IMR-90 (cell line): Measurements from ENCODE around the gene CSNK2A1. TPM values are rescaled to one million over a fixed set of nuclear protein-coding genes. Genes with fewer than 3 reads are reported as not detected.

Experiments used
- ATAC-seq: fragments of 200-7000 bp; cut with Tn5 transposase; 2 replicates; pipeline ENCODE4 v1.9.1; 2020; ENCODE audit warnings: low read depth, mild to moderate bottlenecking, moderate library complexity
- BruUV-seq: library from RNA; stranded (reverse); fragments of 400-500 nt; replicated peaks from 2 replicates; lab custom pipeline; 2021; lab: Mats Ljungman, UMichigan
- CTCF ChIA-PET: fragments of 300-600 bp; formaldehyde crosslinking; extraction: SDS; loops from one replicate; lab custom pipeline; 2021; ENCODE audit warnings: antibody characterized with exemption; lab: Yijun Ruan, JAX
- POLR2A ChIA-PET: fragments of 300-600 bp; sonication (Branson Sonifier 250); formaldehyde crosslinking; loops from one replicate; lab custom pipeline; 2022; ENCODE audit warnings: antibody characterized with exemption; ENCODE audit not compliant: unreplicated experiment; lab: Charles Lee
- DNase-seq: peaks from one replicate; pipeline ENCODE4 v3.0.0; 2013
- H2AFZ ChIP-seq: replicated peaks from 2 replicates; pipeline ENCODE3; 2013; ENCODE audit warnings: low read length, mild to moderate bottlenecking; ENCODE audit not compliant: poor library complexity
- H2AK5ac ChIP-seq: 2 replicates; pipeline ENCODE4 v1.6.1; 2013; ENCODE audit warnings: low read depth, low read length, inconsistent platforms
- H2AK9ac ChIP-seq: replicated peaks from 2 replicates; pipeline ENCODE3; 2013; ENCODE audit warnings: mild to moderate bottlenecking, low read depth, low read length, moderate library complexity; ENCODE audit not compliant: poor library complexity
- H2BK120ac ChIP-seq: 2 replicates; pipeline ENCODE4 v1.6.1; 2013; ENCODE audit warnings: low read depth, low read length, inconsistent platforms
- H2BK15ac ChIP-seq: 3 replicates; pipeline ENCODE4 v1.6.1; 2013; ENCODE audit warnings: low read depth, low read length, inconsistent platforms
- H2BK20ac ChIP-seq: 2 replicates; pipeline ENCODE4 v1.6.1; 2013; ENCODE audit warnings: low read depth, mild to moderate bottlenecking, inconsistent platforms, low read length, moderate library complexity
- H2BK5ac ChIP-seq: 2 replicates; pipeline ENCODE4 v1.6.1; 2013; ENCODE audit warnings: mild to moderate bottlenecking, low read depth, low read length, inconsistent platforms; ENCODE audit not compliant: poor library complexity, severe bottlenecking
- H3K14ac ChIP-seq: replicated peaks from 2 replicates; pipeline ENCODE4 v1.6.1; 2013; ENCODE audit warnings: low read depth, low read length, inconsistent platforms
- H3K18ac ChIP-seq: 2 replicates; pipeline ENCODE4 v1.6.1; 2013; ENCODE audit warnings: low read depth, low read length, control low read depth
- H3K23ac ChIP-seq: 2 replicates; pipeline ENCODE4 v1.6.1; 2013; ENCODE audit warnings: low read depth, low read length, inconsistent platforms
- H3K27ac ChIP-seq: 2 replicates; pipeline ENCODE4 v1.5.1; 2013; ENCODE audit warnings: mild to moderate bottlenecking, control low read depth, low read length; ENCODE audit not compliant: insufficient read depth
- H3K27me3 ChIP-seq: 2 replicates; pipeline ENCODE4 v1.6.1; 2013; ENCODE audit warnings: low read length; ENCODE audit not compliant: control insufficient read depth, insufficient read depth
- H3K36me3 ChIP-seq: 2 replicates; pipeline ENCODE4 v1.6.1; 2013; ENCODE audit warnings: low read length, mixed read lengths; ENCODE audit not compliant: control insufficient read depth, insufficient read depth
- H3K4ac ChIP-seq: 2 replicates; pipeline ENCODE4 v1.6.1; 2013; ENCODE audit warnings: low read depth, low read length, inconsistent platforms
- H3K4me1 ChIP-seq: 2 replicates; pipeline ENCODE4 v1.6.1; 2013; ENCODE audit warnings: low read length, mixed read lengths; ENCODE audit not compliant: control insufficient read depth, insufficient read depth
- H3K4me2 ChIP-seq: 2 replicates; pipeline ENCODE4 v1.6.1; 2013; ENCODE audit warnings: low read depth, mild to moderate bottlenecking, control low read depth, low read length, moderate library complexity
- H3K4me3 ChIP-seq: 2 replicates; pipeline ENCODE4 v1.5.1; 2013; ENCODE audit warnings: low read depth, mild to moderate bottlenecking, control low read depth, low read length, moderate library complexity; ENCODE audit not compliant: insufficient read depth
- H3K56ac ChIP-seq: 2 replicates; pipeline ENCODE4 v1.6.1; 2013; ENCODE audit warnings: low read length, inconsistent platforms; ENCODE audit not compliant: insufficient read depth; ENCODE audit errors: extremely low read depth
- H3K79me1 ChIP-seq, 2 experiments: 2 replicates each; pipeline ENCODE4 v1.6.1; 2013; ENCODE audit warnings: low read length in 2 of 2, inconsistent platforms in 1 of 2, low read depth in 1 of 2
- H3K9ac ChIP-seq: 2 replicates; pipeline ENCODE4 v1.6.1; 2013; ENCODE audit warnings: low read depth, low read length, control low read depth
- H3K9me1 ChIP-seq: 2 replicates; pipeline ENCODE4 v1.6.1; 2013; ENCODE audit warnings: low read length, inconsistent platforms; ENCODE audit not compliant: insufficient read depth
- H3K9me3 ChIP-seq: 2 replicates; pipeline ENCODE4 v1.6.1; 2013; ENCODE audit warnings: low read length; ENCODE audit not compliant: control insufficient read depth, insufficient read depth
- H4K20me1 ChIP-seq: 2 replicates; pipeline ENCODE4 v1.6.1; 2013; ENCODE audit warnings: low read length, inconsistent platforms; ENCODE audit not compliant: insufficient read depth
- H4K5ac ChIP-seq: 2 replicates; pipeline ENCODE4 v1.6.1; 2013; ENCODE audit warnings: mild to moderate bottlenecking, low read depth, low read length, control low read depth
- H4K8ac ChIP-seq, 2 experiments: 2 replicates each; pipeline ENCODE4 v1.6.1; 2013; ENCODE audit warnings: low read depth in 2 of 2, low read length in 2 of 2, control low read depth in 1 of 2, inconsistent platforms in 1 of 2
- H4K91ac ChIP-seq: 2 replicates; pipeline ENCODE4 v1.6.1; 2013; ENCODE audit warnings: low read depth, low read length, inconsistent platforms; ENCODE audit not compliant: insufficient read depth
- BHLHE40 ChIP-seq: fragments of 150-350 bp; IDR thresholded peaks from 2 replicates; pipeline ENCODE4 v1.6.1; 2016; ENCODE audit warnings: mild to moderate bottlenecking, low read depth, low read length
- CEBPB ChIP-seq: IDR thresholded peaks from 2 replicates; pipeline ENCODE4 v1.6.1; 2012; ENCODE audit warnings: low read depth, low read length, improper control_type of control experiment
- CHD1 ChIP-seq: IDR thresholded peaks from 2 replicates; pipeline ENCODE4 v1.6.1; 2012; ENCODE audit warnings: low read depth, low read length, improper control_type of control experiment
- ELK1 ChIP-seq: fragments of 150-350 bp; IDR thresholded peaks from 2 replicates; pipeline ENCODE4 v1.6.1; 2016; ENCODE audit warnings: low read depth, mild to moderate bottlenecking, low read length, moderate library complexity, borderline replicate concordance
- FOS ChIP-seq: fragments of 150-350 bp; IDR thresholded peaks from 2 replicates; pipeline ENCODE4 v1.6.1; 2016; ENCODE audit warnings: low read depth, low read length
- MAZ ChIP-seq: IDR thresholded peaks from 2 replicates; pipeline ENCODE4 v1.6.1; 2012; ENCODE audit warnings: low read depth, mild to moderate bottlenecking, low read length, improper control_type of control experiment, moderate library complexity, borderline replicate concordance
- MXI1 ChIP-seq: IDR thresholded peaks from 2 replicates; pipeline ENCODE4 v1.6.1; 2012; ENCODE audit warnings: low read depth, mild to moderate bottlenecking, low read length, moderate library complexity, borderline replicate concordance
- POLR2A ChIP-seq: IDR thresholded peaks from 2 replicates; pipeline ENCODE4 v1.6.1; 2012; ENCODE audit warnings: mild to moderate bottlenecking, low read depth, low read length
- SMC3 ChIP-seq: fragments of 150-350 bp; IDR thresholded peaks from 2 replicates; pipeline ENCODE4 v1.6.1; 2016; ENCODE audit warnings: low read depth, mild to moderate bottlenecking, antibody characterized with exemption, low read length, moderate library complexity
- WGBS, 2 experiments: methylation state at CpG; one replicate each; pipeline versions ENCODE4 v1.1.5 to v1.1.7; 2013; ENCODE audit warnings: missing lambda C conversion rate in 2 of 2; ENCODE audit not compliant: insufficient read length in 1 of 2; ENCODE audit errors: extremely low coverage in 2 of 2; 5-methylcytosine and 5-hydroxymethylcytosine counted together
- dilution Hi-C: fragments of 300-500 bp; cut with HindIII; formaldehyde crosslinking; loops from one replicate; pipeline ENCODE4 v1.14.3; 2018; ENCODE audit warnings: low sequenced_read_pairs; ENCODE audit not compliant: unreplicated experiment
- in situ Hi-C: fragments of 300-500 bp; cut with MboI; formaldehyde crosslinking; loops from 3 replicates; pipeline ENCODE4 v1.14.3; 2019; ENCODE audit warnings: low sequenced_read_pairs, inconsistent platforms, mixed read lengths
- intact Hi-C: fragments of 100-400 bp; cut with micrococcal nuclease; formaldehyde crosslinking; loops from 2 replicates; pipeline ENCODE4 v1.10.0; 2022
- polyA plus RNA-seq, 3 experiments: library from polyadenylated mRNA; depleted of rRNA; stranded (reverse); fragments of >200 nt; gene quantifications; 2 replicates each; pipeline ENCODE4 v1.2.3, GENCODE V29; 2012; ENCODE audit warnings: low replicate concordance in 1 of 3
- total RNA-seq: library from RNA; depleted of rRNA; stranded (reverse); fragments of >200 nt; gene quantifications from 2 replicates; pipeline ENCODE4 v1.2.3, GENCODE V29; 2012

The CSNK2A1 gene
- total and polyA plus RNA-seq, 2 of the 4 experiments (the other 2 are of a cell fraction): 86.3 to 151 TPM

DNA sequence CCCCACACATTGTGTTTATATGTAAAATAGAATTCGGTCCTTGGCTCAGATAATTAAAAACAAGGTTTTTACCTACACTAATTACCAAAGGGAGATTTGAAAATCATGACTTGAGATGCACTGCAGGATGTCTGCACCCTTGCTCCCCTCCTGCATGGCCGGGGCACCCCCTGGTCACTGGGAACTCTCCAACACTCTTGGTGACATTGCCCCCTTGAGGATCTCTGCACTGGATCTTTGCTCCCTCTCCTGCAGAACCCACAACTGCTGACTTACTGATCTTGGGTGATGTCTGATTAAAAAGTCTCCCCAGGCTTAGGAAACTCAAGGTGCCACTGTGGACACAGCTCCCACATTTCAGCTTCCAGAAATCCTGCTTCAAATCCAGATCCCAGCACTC lies 17.1 kb upstream of the CSNK2A1 start:
- H4K8ac ChIP-seq: no peak overlapping the region
- no peak overlapping the region for H4K91ac ChIP-seq
- no peak overlapping the region for H2AK5ac ChIP-seq
- H3K36me3 ChIP-seq: no peaks in the 10 kb centered on the region
- no peak overlapping the region for H2AFZ ChIP-seq
- BruUV-seq: no TSS peak
- H3K9me3 ChIP-seq: no peaks in the 10 kb centered on the region
- no peak for ATAC-seq
- no peak for DNase-seq
- intact Hi-C loops: loop anchor here (1.0 kb wide), 4 partner anchors 85 to 179 kb away; no protein-coding TSS in a partner anchor
- no peaks in the 10 kb centered on the region for H3K79me1 ChIP-seq
- no peak overlapping the region for H2BK20ac ChIP-seq
- WGBS, 2 experiments: no CpG with 5 or more reads among the region's 2 CpGs
- H2AK9ac ChIP-seq: no peak overlapping the region
- H3K18ac ChIP-seq: no peak overlapping the region
- H2BK120ac ChIP-seq: no peak overlapping the region
- no peak overlapping the region for H3K23ac ChIP-seq
- ChIA-PET CTCF (interaction anchor here (0.9 to 3.1 kb wide), 4 partner anchors 9 to 179 kb away, joined by 3 to 30 read pairs (median 4); no protein-coding TSS in a partner anchor), POLR2A (no interaction called here)
- no peak overlapping the region for H4K5ac ChIP-seq
- H3K14ac ChIP-seq: no peak overlapping the region
- H3K9me1 ChIP-seq: no peaks in the 10 kb centered on the region
- no peak overlapping the region for H3K4me2 ChIP-seq
- dilution Hi-C loops: no loop called here
- TF ChIP-seq CHD1: no peak
- TF ChIP-seq FOS: no peak
- no peak for TF ChIP-seq BHLHE40
- TF ChIP-seq MAZ: no peak
- TF ChIP-seq SMC3: no peak
- no peak for TF ChIP-seq POLR2A
- TF ChIP-seq MXI1: no peak
- no peak for TF ChIP-seq ELK1
- TF ChIP-seq CEBPB: no peak
- peaks cover 33% of the 10 kb centered on the region for H3K27me3 ChIP-seq
- in situ Hi-C loops: loop anchor here (5.0 to 10.0 kb wide), 3 partner anchors 87 to 177 kb away; partner anchors contain the start of gene SCRT2
- H3K4me3 ChIP-seq: no peak overlapping the region
- no peak overlapping the region for H2BK15ac ChIP-seq
- no peak overlapping the region for H3K4ac ChIP-seq
- no peak overlapping the region for H2BK5ac ChIP-seq
- H3K4me1 ChIP-seq: no peaks in the 10 kb centered on the region
- H3K27ac ChIP-seq: no peak overlapping the region
- no peak overlapping the region for H3K9ac ChIP-seq
- no peaks in the 10 kb centered on the region for H4K20me1 ChIP-seq
- H3K56ac ChIP-seq: no peak overlapping the region
